GM12872 (cell line): ENCODE results near the gene TMC7.
A peak's percentile ranks its signal among the peaks of the same experiment; 100 is the strongest.

ENCODE experiments used
- CTCF ChIP-seq: IDR thresholded peaks from 3 replicates; pipeline ENCODE4 v1.5.1; 2011; ENCODE audit warnings: low read depth, mild to moderate bottlenecking, low read length, moderate library complexity; ENCODE audit not compliant: insufficient read depth

The TMC7 gene

GRCh38 chr16:19084879-19085278 lies 101.1 kb downstream of the TMC7 start:
- no peak for TF ChIP-seq CTCF

- TF ChIP-seq CTCF = no peak
Observed at GRCh38 chr16:19085679-19086200, 102.0 kb downstream of the TMC7 start.

GRCh38 chr16:19086322-19087199 lies 102.8 kb downstream of the TMC7 start:
- TF ChIP-seq CTCF = peak; percentile 94

DNA sequence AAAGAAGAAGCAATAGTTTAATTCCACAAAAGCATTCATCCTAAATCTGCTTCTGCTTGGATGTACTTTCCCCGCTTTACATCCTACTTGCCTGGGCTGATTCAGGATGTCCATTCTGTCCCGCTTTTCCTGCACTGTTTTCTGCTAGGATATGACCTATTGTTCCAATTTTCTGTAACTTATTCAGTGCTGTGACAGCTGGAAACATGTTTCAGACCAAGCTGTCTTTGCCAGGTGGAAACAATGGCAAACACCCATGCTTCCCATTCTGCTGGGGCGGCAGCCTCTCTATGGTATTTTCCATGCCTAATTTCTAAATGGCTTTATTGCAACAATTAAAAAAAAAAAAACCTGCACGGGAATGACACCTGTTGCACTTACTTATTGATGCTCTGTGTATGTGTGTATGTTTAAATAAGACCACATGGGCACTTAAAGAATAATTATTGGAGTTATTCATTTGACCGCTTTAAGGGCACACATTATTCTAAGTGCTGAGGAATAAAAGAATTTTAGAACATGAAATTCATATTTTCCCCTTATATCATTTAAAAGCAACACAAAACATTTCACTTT lies 104.7 kb downstream of the TMC7 start:
- TF ChIP-seq CTCF = no peak

GRCh38 chr16:19089410-19089955 lies 105.7 kb downstream of the TMC7 start:
- TF ChIP-seq CTCF = no peak

- no peak for TF ChIP-seq CTCF
Observed at GRCh38 chr16:19090916-19091315, 107.2 kb downstream of the TMC7 start.

GRCh38 chr16:19092653-19093410 lies 109.1 kb downstream of the TMC7 start:
- TF ChIP-seq CTCF = no peak
